WTC11 (cell line): ENCODE data around the gene THOC1. TPM values are rescaled to one million over a fixed set of nuclear protein-coding genes. Genes with fewer than 3 reads are reported as not detected.

Experiments
- ATAC-seq: fragments of 200-7000 bp; cut with Tn5 transposase; 2 replicates; pipeline ENCODE4 v1.10.0; 2021; ENCODE audit warnings: mild to moderate bottlenecking, moderate library complexity
- CTCF ChIA-PET: fragments of 300-600 bp; sonication (Branson Sonifier 250); formaldehyde crosslinking; loops from one replicate; lab custom pipeline; 2021; ENCODE audit warnings: antibody characterized with exemption; lab: Charles Lee
- POLR2A ChIA-PET: fragments of 350-600 bp; sonication (Branson Sonifier 250); formaldehyde crosslinking; loops from one replicate; lab custom pipeline; 2021; ENCODE audit warnings: antibody characterized with exemption; lab: Charles Lee
- DNase-seq: peaks from one replicate; pipeline ENCODE4 v3.0.0; 2021; ENCODE audit warnings: low spot score
- H3K27ac Mint-ChIP-seq: 2 replicates; pipeline ENCODE4 v1.8.0; 2021; ENCODE audit warnings: mixed read lengths
- H3K27me3 Mint-ChIP-seq: 2 replicates; pipeline ENCODE4 v1.8.0; 2021; ENCODE audit warnings: low read depth, mild to moderate bottlenecking, moderate library complexity, mixed read lengths
- H3K36me3 Mint-ChIP-seq: 2 replicates; pipeline ENCODE4 v1.8.0; 2021; ENCODE audit warnings: mixed read lengths
- H3K4me1 Mint-ChIP-seq: 2 replicates; pipeline ENCODE4 v1.8.0; 2022; ENCODE audit warnings: mixed read lengths
- H3K4me3 Mint-ChIP-seq: 2 replicates; pipeline ENCODE4 v1.8.0; 2021; ENCODE audit warnings: mild to moderate bottlenecking, moderate library complexity, mixed read lengths
- H3K9me3 Mint-ChIP-seq: 2 replicates; pipeline ENCODE4 v1.8.0; 2021; ENCODE audit warnings: mixed read lengths
- EMX1 ChIP-seq: fragments of 250-450 bp; sonication (Bioruptor Pico); IDR thresholded peaks from 2 replicates; pipeline ENCODE4 v1.8.0; 2021; ENCODE audit warnings: mild to moderate bottlenecking
- ETV6 ChIP-seq: sonication (generic); formaldehyde crosslinking; IDR thresholded peaks from 2 replicates; pipeline ENCODE4 v1.8.1; 2022; ENCODE audit warnings: mild to moderate bottlenecking, missing genetic modification reagents
- FOXK1 ChIP-seq: sonication (generic); formaldehyde crosslinking; IDR thresholded peaks from 2 replicates; pipeline ENCODE4 v1.8.0; 2022; ENCODE audit warnings: mild to moderate bottlenecking, moderate library complexity, missing genetic modification reagents
- GABPB1 ChIP-seq: sonication (generic); formaldehyde crosslinking; IDR thresholded peaks from 2 replicates; pipeline ENCODE4 v1.8.1; 2023; ENCODE audit warnings: mild to moderate bottlenecking, missing genetic modification reagents
- GRHL2 ChIP-seq: fragments of 250-450 bp; sonication (Bioruptor Pico); IDR thresholded peaks from 2 replicates; pipeline ENCODE4 v1.8.0; 2022; ENCODE audit warnings: mild to moderate bottlenecking, moderate library complexity; ENCODE audit not compliant: insufficient replicate concordance, severe bottlenecking
- HMGA2 ChIP-seq: fragments of 250-450 bp; sonication (Bioruptor Pico); IDR thresholded peaks from 2 replicates; pipeline ENCODE4 v1.4.0; 2021; ENCODE audit warnings: mild to moderate bottlenecking, moderate library complexity
- HMGXB4 ChIP-seq: sonication (generic); formaldehyde crosslinking; IDR thresholded peaks from 2 replicates; pipeline ENCODE4 v1.8.1; 2023; ENCODE audit warnings: mild to moderate bottlenecking, moderate library complexity, missing genetic modification reagents
- JAZF1 ChIP-seq: fragments of 250-450 bp; sonication (Bioruptor Pico); IDR thresholded peaks from 2 replicates; pipeline ENCODE4 v1.9.0; 2021; ENCODE audit warnings: moderate library complexity, mild to moderate bottlenecking, inconsistent platforms
- MAX ChIP-seq: sonication (generic); formaldehyde crosslinking; IDR thresholded peaks from 2 replicates; pipeline ENCODE4 v1.8.0; 2022; ENCODE audit warnings: mild to moderate bottlenecking, missing genetic modification reagents
- MXD4 ChIP-seq: fragments of 250-450 bp; sonication (Bioruptor Pico); IDR thresholded peaks from 2 replicates; pipeline ENCODE4 v1.8.0; 2021; ENCODE audit warnings: mild to moderate bottlenecking, moderate library complexity, borderline replicate concordance
- NFE2L1 ChIP-seq: sonication (generic); formaldehyde crosslinking; IDR thresholded peaks from 2 replicates; pipeline ENCODE4 v1.8.1; 2023; ENCODE audit warnings: missing genetic modification reagents
- NFYB ChIP-seq: sonication (generic); formaldehyde crosslinking; conservative IDR thresholded peaks from 2 replicates; pipeline ENCODE4 v1.8.0; 2022; ENCODE audit warnings: low read depth, missing genetic modification reagents
- PREB ChIP-seq: sonication (generic); formaldehyde crosslinking; IDR thresholded peaks from 2 replicates; pipeline ENCODE4 v1.8.1; 2022; ENCODE audit warnings: mild to moderate bottlenecking, missing genetic modification reagents, moderate library complexity, borderline replicate concordance
- SOX15 ChIP-seq: fragments of 250-450 bp; sonication (Bioruptor Pico); IDR thresholded peaks from 2 replicates; pipeline ENCODE4 v1.9.0; 2021; ENCODE audit warnings: mild to moderate bottlenecking
- ZBTB21 ChIP-seq: sonication (generic); formaldehyde crosslinking; IDR thresholded peaks from 2 replicates; pipeline ENCODE4 v1.8.1; 2023; ENCODE audit warnings: mild to moderate bottlenecking, missing genetic modification reagents, borderline replicate concordance
- ZNF219 ChIP-seq: sonication (generic); formaldehyde crosslinking; IDR thresholded peaks from 2 replicates; pipeline ENCODE4 v1.8.0; 2023; ENCODE audit warnings: missing genetic modification reagents, mild to moderate bottlenecking, borderline replicate concordance
- ZNF232 ChIP-seq: sonication (generic); formaldehyde crosslinking; IDR thresholded peaks from 2 replicates; pipeline ENCODE4 v1.8.0; 2022; ENCODE audit warnings: mild to moderate bottlenecking, missing genetic modification reagents
- ZNF263 ChIP-seq: sonication (generic); formaldehyde crosslinking; IDR thresholded peaks from 2 replicates; pipeline ENCODE4 v1.8.1; 2022; ENCODE audit warnings: low read depth, mild to moderate bottlenecking, moderate library complexity, missing genetic modification reagents
- ZNF317 ChIP-seq: sonication (generic); formaldehyde crosslinking; IDR thresholded peaks from 2 replicates; pipeline ENCODE4 v1.8.1; 2023; ENCODE audit warnings: low read depth, mild to moderate bottlenecking, moderate library complexity, missing genetic modification reagents, borderline replicate concordance
- total RNA-seq: library from RNA; stranded (reverse); gene quantifications from 3 replicates; pipeline ENCODE4 v1.2.3, GENCODE V29; 2021
- TF ChIP-seq, protein P1 (sequence below): sonication (generic); formaldehyde crosslinking; IDR thresholded peaks from 2 replicates; pipeline ENCODE4 v1.8.1; 2022; ENCODE audit warnings: low read depth, mild to moderate bottlenecking, moderate library complexity, missing genetic modification reagents, borderline replicate concordance
- TF ChIP-seq, protein P2 (sequence below): sonication (generic); formaldehyde crosslinking; IDR thresholded peaks from 2 replicates; pipeline ENCODE4 v1.8.0; 2022; ENCODE audit warnings: mild to moderate bottlenecking, missing genetic modification reagents
- TF ChIP-seq, protein P3 (sequence below): sonication (generic); formaldehyde crosslinking; IDR thresholded peaks from 2 replicates; pipeline ENCODE4 v1.8.0; 2023; ENCODE audit warnings: mild to moderate bottlenecking, missing genetic modification reagents
- TF ChIP-seq, protein P4 (sequence below): sonication (generic); formaldehyde crosslinking; IDR thresholded peaks from 2 replicates; pipeline ENCODE4 v1.8.1; 2023; ENCODE audit warnings: mild to moderate bottlenecking, missing genetic modification reagents, moderate library complexity
- TF ChIP-seq, protein P5 (sequence below): sonication (generic); formaldehyde crosslinking; conservative IDR thresholded peaks from 2 replicates; pipeline ENCODE4 v1.8.1; 2023; ENCODE audit warnings: mild to moderate bottlenecking, low read depth, missing genetic modification reagents, moderate library complexity

THOC1 gene
- total RNA-seq, 1 experiment from 2014 or later: 65.8 TPM

DNA sequence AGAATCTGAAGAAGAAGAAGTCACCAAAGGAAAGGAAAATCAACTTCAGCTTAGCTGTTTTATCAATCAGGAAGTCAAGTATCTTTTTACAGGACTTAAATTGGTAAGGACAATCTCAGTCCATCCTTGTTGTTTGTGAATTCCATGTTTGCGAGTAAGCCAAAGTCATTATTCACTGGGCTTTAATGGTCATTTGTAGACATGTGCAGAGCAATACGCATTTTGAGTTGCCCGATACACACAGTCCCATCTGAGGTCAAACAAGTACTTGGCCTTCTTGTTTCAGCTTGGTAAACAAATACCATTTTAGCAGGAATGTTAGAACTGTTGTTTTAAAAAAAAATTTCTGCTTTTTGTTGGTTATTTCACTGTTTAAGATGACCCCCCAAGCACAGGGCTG, 68.6 kb downstream of the THOC1 start:
- TF ChIP-seq ZNF219 (CRISPR knock-in tag) (no peak), FOXK1 (CRISPR knock-in tag) (no peak), MXD4 (CRISPR knock-in tag) (no peak), GABPB1 (CRISPR knock-in tag) (no peak), SOX15 (CRISPR knock-in tag) (no peak), HMGXB4 (no peak), HMGA2 (CRISPR knock-in tag) (no peak), MAX (CRISPR knock-in tag) (no peak), PREB (CRISPR knock-in tag) (no peak), GRHL2 (CRISPR knock-in tag) (no peak), ETV6 (CRISPR knock-in tag) (no peak), ZNF317 (CRISPR knock-in tag) (no peak), ZNF263 (CRISPR knock-in tag) (no peak)
- TF ChIP-seq, protein P1, sequence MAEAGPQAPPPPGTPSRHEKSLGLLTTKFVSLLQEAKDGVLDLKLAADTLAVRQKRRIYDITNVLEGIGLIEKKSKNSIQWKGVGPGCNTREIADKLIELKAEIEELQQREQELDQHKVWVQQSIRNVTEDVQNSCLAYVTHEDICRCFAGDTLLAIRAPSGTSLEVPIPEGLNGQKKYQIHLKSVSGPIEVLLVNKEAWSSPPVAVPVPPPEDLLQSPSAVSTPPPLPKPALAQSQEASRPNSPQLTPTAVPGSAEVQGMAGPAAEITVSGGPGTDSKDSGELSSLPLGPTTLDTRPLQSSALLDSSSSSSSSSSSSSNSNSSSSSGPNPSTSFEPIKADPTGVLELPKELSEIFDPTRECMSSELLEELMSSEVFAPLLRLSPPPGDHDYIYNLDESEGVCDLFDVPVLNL (CRISPR knock-in tag): no peak
- TF ChIP-seq, protein P2, sequence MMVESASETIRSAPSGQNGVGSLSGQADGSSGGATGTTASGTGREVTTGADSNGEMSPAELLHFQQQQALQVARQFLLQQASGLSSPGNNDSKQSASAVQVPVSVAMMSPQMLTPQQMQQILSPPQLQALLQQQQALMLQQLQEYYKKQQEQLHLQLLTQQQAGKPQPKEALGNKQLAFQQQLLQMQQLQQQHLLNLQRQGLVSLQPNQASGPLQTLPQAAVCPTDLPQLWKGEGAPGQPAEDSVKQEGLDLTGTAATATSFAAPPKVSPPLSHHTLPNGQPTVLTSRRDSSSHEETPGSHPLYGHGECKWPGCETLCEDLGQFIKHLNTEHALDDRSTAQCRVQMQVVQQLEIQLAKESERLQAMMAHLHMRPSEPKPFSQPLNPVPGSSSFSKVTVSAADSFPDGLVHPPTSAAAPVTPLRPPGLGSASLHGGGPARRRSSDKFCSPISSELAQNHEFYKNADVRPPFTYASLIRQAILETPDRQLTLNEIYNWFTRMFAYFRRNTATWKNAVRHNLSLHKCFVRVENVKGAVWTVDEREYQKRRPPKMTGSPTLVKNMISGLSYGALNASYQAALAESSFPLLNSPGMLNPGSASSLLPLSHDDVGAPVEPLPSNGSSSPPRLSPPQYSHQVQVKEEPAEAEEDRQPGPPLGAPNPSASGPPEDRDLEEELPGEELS (CRISPR knock-in tag): no peak
- TF ChIP-seq, protein P3, sequence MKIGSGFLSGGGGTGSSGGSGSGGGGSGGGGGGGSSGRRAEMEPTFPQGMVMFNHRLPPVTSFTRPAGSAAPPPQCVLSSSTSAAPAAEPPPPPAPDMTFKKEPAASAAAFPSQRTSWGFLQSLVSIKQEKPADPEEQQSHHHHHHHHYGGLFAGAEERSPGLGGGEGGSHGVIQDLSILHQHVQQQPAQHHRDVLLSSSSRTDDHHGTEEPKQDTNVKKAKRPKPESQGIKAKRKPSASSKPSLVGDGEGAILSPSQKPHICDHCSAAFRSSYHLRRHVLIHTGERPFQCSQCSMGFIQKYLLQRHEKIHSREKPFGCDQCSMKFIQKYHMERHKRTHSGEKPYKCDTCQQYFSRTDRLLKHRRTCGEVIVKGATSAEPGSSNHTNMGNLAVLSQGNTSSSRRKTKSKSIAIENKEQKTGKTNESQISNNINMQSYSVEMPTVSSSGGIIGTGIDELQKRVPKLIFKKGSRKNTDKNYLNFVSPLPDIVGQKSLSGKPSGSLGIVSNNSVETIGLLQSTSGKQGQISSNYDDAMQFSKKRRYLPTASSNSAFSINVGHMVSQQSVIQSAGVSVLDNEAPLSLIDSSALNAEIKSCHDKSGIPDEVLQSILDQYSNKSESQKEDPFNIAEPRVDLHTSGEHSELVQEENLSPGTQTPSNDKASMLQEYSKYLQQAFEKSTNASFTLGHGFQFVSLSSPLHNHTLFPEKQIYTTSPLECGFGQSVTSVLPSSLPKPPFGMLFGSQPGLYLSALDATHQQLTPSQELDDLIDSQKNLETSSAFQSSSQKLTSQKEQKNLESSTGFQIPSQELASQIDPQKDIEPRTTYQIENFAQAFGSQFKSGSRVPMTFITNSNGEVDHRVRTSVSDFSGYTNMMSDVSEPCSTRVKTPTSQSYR: no peak
- Mint-ChIP-seq H3K27ac (no peak overlapping the region), H3K36me3 (peaks cover 51% of the 10 kb centered on the region), H3K4me3 (no peak overlapping the region), H3K4me1 (no peaks in the 10 kb centered on the region), H3K9me3 (no peaks in the 10 kb centered on the region), H3K27me3 (no peaks in the 10 kb centered on the region)
- DNase-seq (no peak), ATAC-seq (no peak)
- POLR2A ChIA-PET: no interaction called here
- CTCF ChIA-PET: no interaction called here

DNA sequence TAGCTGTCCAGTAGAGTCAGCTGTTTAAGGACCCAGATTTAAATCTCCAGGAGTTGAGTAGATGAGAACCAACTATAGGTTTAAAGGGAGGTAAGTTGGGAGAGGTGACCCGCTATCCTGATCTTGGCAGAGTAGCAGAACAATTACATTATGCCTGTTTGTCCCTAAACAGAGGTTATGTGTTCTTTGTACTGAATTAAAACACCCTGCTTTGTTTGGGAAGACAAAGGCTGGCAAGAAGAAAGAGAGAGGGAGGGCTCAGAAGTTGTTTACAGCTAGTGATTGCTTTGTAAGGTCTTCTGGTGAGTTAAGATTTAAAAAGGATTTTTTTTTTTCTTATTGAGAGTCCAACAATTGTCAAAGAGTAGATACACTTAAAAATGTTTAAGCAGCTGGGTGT, 72.2 kb downstream of the THOC1 start:
- no peak for ATAC-seq
- Mint-ChIP-seq H3K36me3 (peaks cover 31% of the 10 kb centered on the region), H3K4me1 (peaks cover 3% of the 10 kb centered on the region; the same call in 1 of the 2 replicates), H3K4me3 (no peak overlapping the region), H3K9me3 (no peaks in the 10 kb centered on the region), H3K27me3 (no peaks in the 10 kb centered on the region), H3K27ac (peak overlapping the region; percentile 4; the same call in 1 of the 2 replicates)
- CTCF ChIA-PET: no interaction called here
- no peak for DNase-seq
- POLR2A ChIA-PET: interaction anchor here (0.7 kb wide), 1 partner anchor 10 kb away, joined by 3 read pairs; no protein-coding TSS in a partner anchor
- TF ChIP-seq, protein P4, sequence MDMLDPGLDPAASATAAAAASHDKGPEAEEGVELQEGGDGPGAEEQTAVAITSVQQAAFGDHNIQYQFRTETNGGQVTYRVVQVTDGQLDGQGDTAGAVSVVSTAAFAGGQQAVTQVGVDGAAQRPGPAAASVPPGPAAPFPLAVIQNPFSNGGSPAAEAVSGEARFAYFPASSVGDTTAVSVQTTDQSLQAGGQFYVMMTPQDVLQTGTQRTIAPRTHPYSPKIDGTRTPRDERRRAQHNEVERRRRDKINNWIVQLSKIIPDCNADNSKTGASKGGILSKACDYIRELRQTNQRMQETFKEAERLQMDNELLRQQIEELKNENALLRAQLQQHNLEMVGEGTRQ (CRISPR knock-in tag): no peak
- TF ChIP-seq ZNF232 (CRISPR knock-in tag): no peak
- no peak for TF ChIP-seq NFYB
- TF ChIP-seq, protein P5, sequence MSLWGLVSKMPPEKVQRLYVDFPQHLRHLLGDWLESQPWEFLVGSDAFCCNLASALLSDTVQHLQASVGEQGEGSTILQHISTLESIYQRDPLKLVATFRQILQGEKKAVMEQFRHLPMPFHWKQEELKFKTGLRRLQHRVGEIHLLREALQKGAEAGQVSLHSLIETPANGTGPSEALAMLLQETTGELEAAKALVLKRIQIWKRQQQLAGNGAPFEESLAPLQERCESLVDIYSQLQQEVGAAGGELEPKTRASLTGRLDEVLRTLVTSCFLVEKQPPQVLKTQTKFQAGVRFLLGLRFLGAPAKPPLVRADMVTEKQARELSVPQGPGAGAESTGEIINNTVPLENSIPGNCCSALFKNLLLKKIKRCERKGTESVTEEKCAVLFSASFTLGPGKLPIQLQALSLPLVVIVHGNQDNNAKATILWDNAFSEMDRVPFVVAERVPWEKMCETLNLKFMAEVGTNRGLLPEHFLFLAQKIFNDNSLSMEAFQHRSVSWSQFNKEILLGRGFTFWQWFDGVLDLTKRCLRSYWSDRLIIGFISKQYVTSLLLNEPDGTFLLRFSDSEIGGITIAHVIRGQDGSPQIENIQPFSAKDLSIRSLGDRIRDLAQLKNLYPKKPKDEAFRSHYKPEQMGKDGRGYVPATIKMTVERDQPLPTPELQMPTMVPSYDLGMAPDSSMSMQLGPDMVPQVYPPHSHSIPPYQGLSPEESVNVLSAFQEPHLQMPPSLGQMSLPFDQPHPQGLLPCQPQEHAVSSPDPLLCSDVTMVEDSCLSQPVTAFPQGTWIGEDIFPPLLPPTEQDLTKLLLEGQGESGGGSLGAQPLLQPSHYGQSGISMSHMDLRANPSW: no peak
- no peak for TF ChIP-seq NFE2L1 (CRISPR knock-in tag)
- TF ChIP-seq ZBTB21: no peak
- TF ChIP-seq JAZF1 (CRISPR knock-in tag): no peak
- no peak for TF ChIP-seq EMX1 (CRISPR knock-in tag)
